GM19463 (cell line): ENCODE results near the gene SVIL.
"Not testable (repeated sequence)": the region's sequence is repeated elsewhere in the genome, so short reads cannot be mapped to it uniquely, and the experiment has no call there.

Experiments
- ATAC-seq: cut with Tn5 transposase; IDR thresholded peaks from one replicate; pipeline ENCODE4 v1.9.1; 2021; ENCODE audit warnings: mild to moderate bottlenecking, moderate library complexity; ENCODE audit not compliant: unreplicated experiment

Gene SVIL

DNA sequence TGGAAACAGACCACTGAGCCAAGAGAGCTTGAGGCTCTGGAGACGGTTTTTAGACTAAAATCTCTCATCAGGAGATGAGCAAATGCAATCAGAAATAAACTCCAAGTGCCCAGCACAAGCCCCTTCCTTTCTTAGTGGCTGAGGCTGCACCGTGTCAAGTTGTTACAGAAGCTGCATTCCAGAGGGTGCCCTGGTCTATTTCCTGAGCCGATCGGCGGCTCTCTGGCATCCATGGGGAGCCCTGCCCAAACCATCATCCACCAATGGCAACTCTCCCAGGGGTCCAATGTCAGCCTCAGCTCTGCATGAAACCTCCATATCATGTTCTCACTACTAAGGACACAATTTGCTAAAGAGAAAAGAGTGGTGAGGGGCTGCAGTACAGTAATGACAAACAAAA, 89.6 kb downstream of the SVIL start:
- ATAC-seq: no peak

DNA sequence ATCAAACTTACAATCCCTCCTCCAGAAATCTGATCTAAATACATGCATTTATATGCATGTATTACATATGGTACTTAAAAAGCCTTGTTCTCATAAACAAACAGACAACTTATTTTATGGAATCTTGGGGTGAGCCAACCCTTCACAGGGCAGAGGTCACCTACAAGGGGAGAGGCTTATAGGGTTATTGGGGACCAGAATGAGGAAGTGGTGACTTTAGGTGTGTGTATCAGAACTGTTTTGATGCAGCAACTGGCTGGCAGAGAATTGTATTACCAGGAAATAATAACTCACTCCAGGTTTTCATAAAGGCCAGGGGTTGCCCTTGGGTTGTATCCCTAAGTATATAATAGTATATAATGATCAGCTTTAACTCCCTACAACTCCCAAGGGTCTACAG, 91.1 kb downstream of the SVIL start:
- ATAC-seq: no peak

DNA sequence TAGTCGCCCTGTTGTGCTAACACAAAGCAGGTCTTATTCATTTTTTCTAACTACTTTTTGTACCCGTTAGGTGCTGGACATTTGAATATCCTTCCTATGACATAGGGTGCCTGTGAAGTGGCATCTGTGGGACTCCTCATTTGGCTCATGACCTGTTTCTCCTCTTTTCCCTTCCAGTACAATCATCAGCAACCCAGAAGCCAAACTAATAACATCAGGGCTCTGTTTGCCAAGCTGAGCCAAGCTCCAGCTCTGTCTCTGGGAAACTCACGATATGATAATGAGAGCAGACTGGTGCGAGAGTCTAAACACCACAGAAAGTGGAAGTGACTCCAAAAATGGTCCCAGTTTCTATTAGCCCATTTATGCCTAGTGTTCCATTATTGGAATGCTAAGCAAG, 92.0 kb downstream of the SVIL start:
- no peak for ATAC-seq

DNA sequence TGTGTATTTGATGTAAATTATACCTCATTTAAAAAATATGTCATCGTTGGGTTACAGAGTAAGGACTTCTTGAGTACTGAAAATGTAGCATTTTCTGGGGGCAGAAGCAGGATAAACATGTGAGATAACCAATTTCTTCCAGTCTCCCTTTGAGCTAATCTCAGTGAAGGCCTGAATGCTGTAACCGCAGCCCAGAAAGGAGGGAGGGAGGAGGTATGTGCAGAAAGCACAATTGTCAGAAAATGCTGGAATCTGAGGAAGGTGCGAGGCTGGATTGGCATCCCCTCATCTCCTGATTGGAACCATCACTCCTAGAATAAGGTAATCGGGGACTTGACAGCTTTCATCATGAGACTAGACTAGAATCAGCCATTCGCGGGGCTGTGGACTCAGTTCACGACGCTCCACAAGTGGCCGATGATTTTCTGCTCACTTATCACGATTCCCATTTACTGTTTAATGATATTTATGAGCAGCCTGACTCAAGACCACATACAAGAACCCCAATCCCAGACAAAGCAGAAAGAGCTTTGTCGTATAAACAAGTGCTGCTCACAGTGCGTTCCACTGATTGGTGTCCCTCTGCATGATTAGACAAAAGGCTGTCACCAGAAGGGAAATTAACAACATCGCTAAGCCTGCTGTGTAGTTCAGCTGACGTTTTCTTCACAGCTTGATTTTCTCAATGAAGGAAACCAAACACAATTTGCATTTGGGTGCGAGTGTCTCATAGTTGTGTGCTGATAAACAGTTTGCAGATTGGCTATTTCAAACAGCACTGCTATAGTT, 93.2 kb downstream of the SVIL start:
- no peak for ATAC-seq

DNA sequence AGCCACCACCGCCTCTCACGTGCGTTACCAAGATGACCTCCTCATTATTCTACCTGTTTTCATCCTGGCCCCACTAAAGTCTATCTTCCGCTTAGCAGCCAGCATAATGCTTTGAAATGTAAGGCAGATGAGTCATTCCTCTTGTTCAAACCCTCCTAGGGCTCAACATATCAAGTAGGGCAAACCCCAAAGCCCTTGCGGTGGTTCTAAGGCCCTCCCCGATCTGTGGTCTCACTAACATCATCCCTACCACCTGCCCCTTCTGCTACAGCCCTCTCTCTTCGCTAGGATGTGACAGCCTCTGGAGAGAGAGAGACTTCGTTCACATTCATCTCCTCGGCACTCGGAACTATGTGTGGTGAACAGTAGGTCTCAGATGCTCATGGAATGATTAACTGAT, 94.8 kb downstream of the SVIL start:
- ATAC-seq: no peak

DNA sequence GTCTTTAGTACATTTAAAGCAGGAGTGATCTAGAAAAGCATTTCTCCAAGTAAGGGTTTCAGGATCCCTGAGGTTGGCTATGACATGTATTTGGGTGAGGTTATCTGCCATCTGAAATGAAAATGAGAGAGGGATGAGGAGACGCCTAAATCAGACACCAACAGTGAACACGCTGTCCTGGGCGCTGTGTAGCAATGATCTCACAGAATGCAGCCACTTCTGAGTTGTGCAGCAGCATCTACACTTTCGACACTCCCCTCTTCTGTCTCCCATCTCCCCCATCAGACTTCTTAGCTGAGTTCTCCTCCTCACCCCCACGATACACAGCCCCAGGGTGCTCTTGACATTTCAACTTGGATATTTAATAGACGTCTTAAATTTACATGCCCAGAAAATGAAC, 95.4 kb downstream of the SVIL start:
- no peak for ATAC-seq

DNA sequence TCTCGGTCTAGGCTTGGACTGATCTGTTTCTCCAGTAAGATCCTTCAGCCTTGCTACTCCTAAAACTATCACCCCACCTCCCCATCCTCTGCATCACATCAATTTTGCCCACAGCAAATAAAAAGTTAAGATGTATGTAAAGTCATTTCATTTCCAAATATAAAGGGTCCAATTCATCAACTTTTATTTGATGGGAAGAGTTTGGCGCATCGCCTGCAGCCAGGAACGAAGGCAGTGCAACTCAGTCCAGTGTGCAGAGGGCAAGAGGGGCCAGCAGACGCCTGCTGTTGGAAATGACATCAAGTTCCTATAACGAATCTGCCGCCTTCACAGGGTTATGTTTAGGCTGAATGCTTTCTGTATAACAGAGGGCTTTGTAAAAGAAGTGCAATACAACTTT, 97.0 kb downstream of the SVIL start:
- ATAC-seq: no peak

DNA sequence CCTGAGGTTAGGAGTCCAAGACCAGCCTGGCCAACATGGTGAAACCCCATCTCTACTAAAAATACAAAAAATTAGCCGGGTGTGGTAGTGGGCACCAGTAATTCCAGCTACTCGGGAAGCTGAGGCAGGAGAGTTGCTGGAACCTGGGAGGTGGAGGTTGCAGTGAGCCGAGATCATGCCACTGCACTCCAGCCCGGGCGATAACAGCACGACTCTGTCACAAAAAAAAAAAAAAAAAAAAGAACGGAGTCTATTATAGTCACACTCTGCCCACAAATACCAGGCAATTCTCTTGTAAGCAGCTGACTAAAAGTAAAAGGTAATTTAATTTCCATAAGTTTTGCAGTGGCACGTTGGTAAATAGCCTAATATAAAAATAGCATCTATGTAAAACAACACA, 98.1 kb downstream of the SVIL start:
- not testable (repeated sequence) for ATAC-seq

DNA sequence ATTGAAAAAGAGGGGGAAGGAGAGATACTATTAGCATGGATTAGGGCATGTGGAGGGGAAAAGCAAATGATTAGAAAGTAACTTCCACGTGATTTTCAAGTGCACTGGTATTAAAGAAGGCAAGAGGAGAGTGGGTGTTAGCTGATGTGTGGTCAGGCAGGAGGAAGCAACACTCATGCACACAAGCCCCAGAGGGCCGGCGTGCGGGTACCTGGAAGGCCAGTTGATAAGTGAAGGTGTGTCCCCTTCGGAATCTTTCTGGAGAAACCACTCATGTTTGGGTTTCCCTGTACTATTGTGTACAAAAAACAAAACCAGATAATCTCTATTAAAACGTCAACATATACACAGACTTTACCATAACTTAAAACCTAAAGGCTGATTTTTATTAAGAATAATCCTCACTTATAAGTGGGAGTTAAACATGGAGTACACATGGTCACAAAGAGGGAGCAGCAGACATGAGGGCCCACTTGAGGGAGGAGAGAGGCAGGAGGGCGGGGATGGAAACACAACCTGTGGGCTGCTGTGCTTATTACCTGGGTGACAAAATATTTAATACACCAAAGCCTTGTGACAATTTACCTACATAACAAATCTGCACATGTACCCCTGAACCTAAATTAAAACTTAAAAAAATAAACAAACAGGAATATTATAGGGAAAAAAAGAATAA, 98.9 kb downstream of the SVIL start:
- ATAC-seq: no peak

DNA sequence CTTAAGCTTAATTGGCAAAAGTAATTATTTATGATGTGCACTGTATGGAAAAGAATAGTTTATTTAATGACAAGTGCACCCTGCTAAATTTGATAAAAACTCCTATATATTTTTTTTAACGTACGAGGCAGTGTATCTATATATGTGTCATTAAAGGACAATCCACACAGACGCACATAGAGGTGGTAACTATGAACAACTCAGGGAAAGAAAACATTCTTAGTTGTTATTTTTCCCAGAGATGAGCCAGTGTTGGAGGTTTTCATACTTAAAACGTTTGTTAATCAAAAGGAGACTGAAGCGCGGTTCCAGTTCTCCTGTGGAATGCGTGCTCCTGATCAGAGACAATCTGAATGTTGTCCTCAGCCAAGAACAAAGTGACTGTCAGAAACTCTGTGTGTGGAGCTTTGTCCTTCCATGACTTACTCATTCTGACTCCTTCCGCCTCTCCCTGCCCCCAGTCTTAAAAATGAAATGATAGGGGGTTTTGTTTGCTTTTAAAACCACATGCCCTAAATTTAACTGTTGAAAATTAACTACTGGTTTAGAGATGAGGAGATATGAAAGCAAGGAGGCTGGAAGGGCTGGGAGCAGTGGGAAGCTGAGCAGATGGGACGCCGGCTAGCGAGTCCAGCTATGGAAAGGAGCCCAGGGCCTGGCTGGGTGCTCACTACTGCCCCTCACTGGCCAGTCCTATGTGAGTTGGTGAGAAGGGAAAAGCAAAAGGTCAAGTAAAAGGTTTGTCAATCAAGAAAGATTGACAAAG, 99.6 kb downstream of the SVIL start:
- ATAC-seq: no peak

DNA sequence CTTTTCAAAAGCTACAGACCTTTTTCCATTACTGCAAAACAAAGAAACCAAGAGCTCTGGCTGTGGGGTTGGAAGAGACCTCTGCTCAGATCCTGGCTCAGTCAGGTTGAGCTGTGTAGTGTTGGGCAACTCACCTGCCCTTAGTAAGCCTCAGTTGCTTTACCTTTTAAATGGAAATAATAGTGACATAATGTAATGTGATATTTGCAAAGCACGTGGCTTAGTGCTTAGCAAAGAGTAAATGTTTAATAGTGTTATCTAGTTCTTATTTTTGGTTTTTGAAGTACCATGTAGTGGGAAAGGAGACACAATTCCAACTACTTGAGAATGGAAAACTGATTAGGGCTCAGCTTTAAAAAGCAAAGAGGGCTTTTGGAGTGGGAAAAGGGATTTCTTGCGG, 100.2 kb downstream of the SVIL start:
- no peak for ATAC-seq

DNA sequence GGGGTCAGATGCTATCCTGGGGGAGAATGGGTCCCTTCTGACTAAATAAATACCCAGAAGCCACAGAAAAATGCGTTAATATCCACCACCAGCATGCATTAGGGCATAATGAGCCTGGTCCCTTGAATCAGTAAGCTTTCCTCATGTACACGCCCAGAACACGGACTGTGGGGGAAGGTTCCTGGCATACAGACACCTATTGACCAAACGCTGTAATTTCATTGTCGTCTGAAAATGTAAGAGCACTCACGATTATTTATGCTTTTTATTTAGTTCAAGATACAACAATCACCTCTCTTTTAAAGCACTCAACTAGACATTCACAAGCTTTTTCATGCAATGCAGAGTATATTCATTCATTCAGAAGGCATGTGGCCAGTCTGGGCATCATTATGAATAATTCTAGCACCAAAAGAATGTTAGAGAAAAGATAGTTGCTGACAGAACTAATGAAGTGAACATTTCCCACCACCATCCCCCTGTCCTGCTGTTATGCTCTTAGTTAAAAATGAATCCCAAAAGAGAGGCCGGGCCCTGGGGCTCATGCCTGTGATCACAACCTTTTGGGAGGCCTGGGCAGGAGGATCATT, 101.0 kb downstream of the SVIL start:
- ATAC-seq: no peak

DNA sequence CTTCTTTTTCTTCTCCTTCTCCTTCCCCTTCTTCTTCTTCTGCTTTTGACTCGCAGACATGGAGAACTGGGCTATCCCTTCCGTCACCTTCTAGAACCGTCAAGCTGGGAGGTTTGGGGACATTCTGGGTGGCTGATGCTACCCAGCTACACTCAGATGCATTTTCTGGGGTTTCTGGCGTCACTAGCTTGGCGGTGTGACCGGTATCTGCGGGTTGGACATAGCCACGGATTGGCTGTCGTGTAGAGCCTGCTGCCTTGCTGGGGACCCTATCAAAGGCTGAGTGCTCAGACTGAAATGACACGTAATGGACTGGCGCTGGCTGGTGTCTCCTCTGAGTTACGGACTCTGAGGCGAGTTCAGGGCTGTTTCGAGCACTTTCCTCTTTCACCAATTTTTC, 101.7 kb downstream of the SVIL start:
- ATAC-seq: no peak

DNA sequence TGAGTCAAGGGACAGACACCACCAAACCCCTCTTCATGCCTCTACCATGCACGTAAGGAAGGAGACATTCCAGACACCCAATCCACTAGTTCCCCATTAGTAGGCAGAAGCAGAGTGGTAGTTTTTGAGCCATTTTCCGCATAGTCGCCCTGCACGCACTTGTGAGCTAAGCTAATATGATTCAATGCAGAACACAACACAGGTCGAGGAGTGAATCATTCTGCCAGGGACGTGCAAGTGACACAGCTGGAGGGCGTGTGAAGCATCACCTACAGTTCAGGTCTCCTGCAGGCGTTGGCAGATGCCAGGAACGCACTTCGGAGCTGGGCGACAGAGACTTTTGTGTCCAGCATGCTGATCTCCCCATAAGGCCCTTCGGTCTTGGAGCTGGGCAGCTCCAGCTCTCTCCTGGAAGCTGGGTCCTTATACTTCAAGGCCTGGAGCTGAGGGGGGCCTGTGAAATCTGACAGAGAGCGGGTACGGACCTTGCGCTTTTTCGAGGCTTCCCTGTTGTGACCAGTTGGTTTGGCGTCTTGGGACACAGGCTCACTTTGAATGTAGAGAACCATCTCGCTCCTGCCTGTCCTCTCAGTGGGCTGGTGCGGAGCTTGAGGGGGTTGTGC, 102.4 kb downstream of the SVIL start:
- no peak for ATAC-seq

DNA sequence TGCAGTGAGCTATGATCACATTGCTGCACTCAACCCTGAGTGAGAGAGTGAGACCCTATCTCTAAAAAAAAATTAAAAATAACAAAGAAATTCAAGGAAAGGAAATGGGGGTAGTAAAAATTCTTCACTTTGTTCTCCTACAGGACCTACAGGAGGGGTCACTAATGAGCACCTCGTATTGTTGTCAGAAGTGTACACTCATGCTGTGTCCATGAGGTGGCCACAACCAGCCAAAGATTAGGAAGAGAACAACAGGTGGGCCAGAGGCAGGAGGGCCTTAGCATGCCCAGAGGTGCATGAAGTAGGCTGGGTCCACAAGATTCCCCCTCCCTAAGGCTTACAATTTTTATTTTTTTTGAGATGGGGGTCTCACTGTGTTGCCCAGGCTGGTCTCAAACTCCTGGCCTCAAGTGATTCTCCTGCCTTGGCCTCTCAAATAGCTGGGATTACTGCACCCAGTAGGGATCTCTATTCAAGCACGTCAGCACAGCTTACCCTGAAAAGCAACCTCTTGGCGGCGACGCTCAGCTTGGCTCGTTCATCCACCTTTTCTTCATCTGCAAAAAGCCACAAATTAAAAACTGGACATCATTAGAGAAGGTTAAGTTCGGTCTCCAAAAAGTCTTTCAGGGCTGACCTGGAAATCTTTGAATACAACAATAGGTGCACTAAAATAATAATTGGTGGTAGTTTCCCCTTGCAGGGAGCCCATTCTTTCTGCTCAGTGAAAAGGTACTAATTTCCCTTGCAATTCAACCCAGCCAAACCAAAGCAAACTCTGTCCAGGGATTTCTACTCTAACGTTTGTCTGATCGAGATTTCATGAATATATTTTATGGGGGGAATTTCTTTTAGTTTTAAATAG, 104.4 kb downstream of the SVIL start:
- ATAC-seq: no peak

DNA sequence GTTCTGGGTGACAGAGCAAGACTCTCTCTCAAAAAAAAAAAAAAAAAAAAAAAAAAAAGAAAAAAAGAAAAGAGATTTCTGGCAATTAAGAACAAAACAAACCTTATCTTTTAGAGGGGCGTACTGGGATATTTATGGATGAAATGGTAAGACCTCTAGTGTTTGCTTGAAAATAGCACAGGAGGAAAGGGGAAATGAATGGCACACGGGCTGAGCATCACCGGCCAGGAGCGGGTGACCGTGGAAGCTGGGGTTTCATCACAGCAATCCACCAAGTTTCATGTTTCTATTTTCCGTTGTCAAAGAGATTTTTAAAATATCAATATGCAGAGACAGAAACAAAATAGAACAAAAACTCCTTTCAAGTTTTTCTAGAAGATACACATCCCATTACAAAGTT, 105.6 kb downstream of the SVIL start:
- no peak for ATAC-seq

DNA sequence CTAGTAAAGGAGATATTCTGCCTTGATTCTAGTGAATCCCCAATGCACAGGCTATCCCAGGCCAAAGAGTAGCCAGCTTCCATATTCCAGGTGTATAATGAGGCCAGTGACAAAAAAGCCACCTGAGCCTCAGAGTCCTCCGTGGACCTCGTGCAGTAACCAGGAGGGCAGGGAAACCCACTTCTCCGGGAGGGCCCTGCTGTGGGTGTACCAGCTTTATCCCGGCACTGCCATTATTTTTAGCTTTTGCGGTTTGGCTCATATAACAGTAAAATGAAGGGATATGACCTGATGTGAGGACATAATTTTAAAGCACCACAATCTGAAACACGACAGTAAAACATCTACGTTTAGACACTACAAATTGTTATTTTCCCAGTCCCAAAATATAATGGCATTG, 109.0 kb downstream of the SVIL start:
- no peak for ATAC-seq

DNA sequence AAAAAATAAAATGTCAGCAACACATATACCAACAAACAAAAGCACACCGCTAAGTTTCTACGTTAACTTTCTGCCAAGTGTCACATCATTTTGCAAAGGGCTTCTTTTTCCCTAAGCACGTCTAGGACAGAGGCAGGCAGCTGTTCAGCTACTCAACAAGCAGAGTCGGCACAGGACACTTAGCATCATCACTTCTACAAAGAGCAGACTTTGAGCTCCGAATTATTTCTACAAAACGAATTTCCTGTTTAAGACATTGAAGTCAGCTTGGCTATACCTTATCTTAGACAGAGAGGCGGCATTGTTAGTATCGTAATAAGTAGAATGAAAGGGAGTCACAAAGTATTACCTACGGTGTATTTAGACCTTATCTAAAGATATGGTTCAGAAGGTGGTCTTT, 110.1 kb downstream of the SVIL start:
- ATAC-seq: no peak

DNA sequence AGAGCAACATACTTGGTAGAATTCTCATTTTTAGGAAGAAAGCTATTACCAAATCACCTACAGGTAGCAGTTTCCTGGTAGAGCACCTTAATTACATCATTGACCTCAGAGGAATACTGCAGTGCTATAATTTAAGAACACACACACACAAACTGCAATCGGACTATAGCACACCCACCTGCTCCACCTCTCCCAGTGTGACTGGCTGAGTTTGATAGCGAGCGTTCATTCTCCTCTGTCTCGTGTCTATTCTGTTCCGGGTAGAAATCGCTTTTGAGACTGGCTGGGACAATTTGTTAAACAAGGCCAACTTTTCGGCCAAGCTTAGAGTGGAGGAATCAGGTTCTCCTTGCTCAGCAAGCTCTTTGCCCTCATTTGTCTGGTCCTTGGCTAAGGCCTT, 110.5 kb downstream of the SVIL start:
- ATAC-seq: no peak

DNA sequence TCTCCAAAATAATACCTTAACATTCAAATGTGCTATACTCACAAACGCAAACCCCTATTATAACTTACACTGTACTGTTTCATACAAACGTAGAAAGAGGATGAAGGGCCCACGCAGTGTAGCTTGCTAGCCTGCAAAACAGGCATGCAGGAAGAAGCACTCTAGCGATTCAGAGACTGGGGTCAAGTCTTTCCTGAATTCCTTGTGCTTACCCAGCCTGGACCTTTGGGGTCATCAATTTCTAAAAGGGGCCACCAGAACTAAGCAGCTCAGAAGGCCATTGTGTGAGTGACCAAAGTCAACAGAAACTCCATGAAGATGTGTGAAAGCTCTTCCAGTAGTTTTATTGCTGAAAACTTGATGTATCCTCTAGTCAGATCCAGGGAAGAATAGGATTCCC, 111.9 kb downstream of the SVIL start:
- no peak for ATAC-seq
